ENCODE results near the gene MTNR1A. TPM values are rescaled to one million over a fixed set of nuclear protein-coding genes. Genes with fewer than 3 reads are reported as not detected.

The MTNR1A gene
- total and polyA plus RNA-seq, 2 experiments from 2014 or later, result 0.32 to 1.4 TPM

- Mint-ChIP-seq H3K9me3 (no peaks in the 10 kb centered on the region), H3K27me3 (ENCODE audit: insufficient read depth, low read depth, poor library complexity) (peaks cover 6% of the 10 kb centered on the region), H3K4me3 (peak overlapping the region; percentile 78), H3K4me1 (peaks cover 8% of the 10 kb centered on the region), H3K36me3 (ENCODE audit: low read depth) (no peaks in the 10 kb centered on the region), H3K27ac (no peak overlapping the region)
- TF ChIP-seq CTCF (conservative IDR thresholded peaks at IDR 0.05; ENCODE audit: low read depth in 2 of 2) (peak; percentile 8 to 41; a peak in 2 of 4 replicates), ZNF331 (CRISPR knock-in tag; IDR thresholded peaks at IDR 0.05; ENCODE audit: low read depth) (no peak), POLR2AphosphoS5 (IDR thresholded peaks at IDR 0.05; ENCODE audit: low read depth) (no peak)
- Histone ChIP-seq H3K27me3 (ENCODE audit: insufficient read depth) (peaks cover 18% of the 10 kb centered on the region), H3K4me3 (peak overlapping the region; percentile 63), H3K36me3 (ENCODE audit: insufficient read depth) (no peaks in the 10 kb centered on the region), H3F3A (replicated peaks; ENCODE audit: low read depth) (no peaks in the 10 kb centered on the region), H3K4me1 (ENCODE audit: insufficient read depth) (no peaks in the 10 kb centered on the region), H2AFZ (peak overlapping the region; percentile 99), H3K27ac (ENCODE audit: low read depth) (no peak overlapping the region), H4K20me1 (replicated peaks; ENCODE audit: insufficient read depth) (no peaks in the 10 kb centered on the region), H3K9me2 (ENCODE audit: insufficient read depth) (no peaks in the 10 kb centered on the region), H3K4me2 (peak overlapping the region; percentile 88), H3K79me2 (replicated peaks; ENCODE audit: insufficient read depth) (no peaks in the 10 kb centered on the region)
- DNase-seq (ENCODE audit: low spot score) (peak; percentile 76), ATAC-seq (peak; percentile 76)
Measured at GRCh38 chr4:186554539-186554913, 841 bp downstream of the MTNR1A start.

DNA sequence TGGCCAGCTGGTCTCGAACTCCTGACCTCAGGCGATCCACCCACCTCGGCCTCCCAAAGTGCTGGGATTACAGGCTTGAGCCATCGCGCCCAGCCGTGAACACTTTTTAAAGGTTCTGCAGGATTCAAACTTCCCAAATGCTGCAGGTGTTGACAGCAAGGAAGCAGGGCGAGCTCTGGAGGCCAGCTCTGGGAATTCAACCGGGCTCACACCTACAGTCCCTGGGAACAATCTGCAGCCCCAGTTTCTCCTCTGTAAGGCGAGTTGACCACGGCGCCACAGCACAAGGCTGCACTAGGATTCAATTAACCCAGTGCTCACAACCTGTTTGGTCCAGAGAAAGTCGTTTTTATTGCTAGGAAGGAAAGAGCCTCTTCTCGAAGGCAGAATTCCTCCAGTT lies 1.6 kb downstream of the MTNR1A start:
- ATAC-seq (peak; percentile 74), DNase-seq (ENCODE audit: low spot score) (peak; percentile 63)
- peaks cover 8% of the 10 kb centered on the region for H3K4me1 Mint-ChIP-seq
- Histone ChIP-seq H3K4me2 (peak overlapping the region; percentile 88; the same call in 1 of the 2 replicates), H4K20me1 (replicated peaks; ENCODE audit: insufficient read depth) (no peaks in the 10 kb centered on the region), H3K36me3 (ENCODE audit: insufficient read depth) (no peaks in the 10 kb centered on the region), H3K27ac (ENCODE audit: low read depth) (no peak overlapping the region), H3K27me3 (ENCODE audit: insufficient read depth) (peaks cover 18% of the 10 kb centered on the region), H3K4me1 (ENCODE audit: insufficient read depth) (no peaks in the 10 kb centered on the region), H2AFZ (no peak overlapping the region; the same call in 1 of the 2 replicates), H3F3A (replicated peaks; ENCODE audit: low read depth) (no peaks in the 10 kb centered on the region), H3K4me3 (no peak overlapping the region), H3K9me2 (ENCODE audit: insufficient read depth) (no peaks in the 10 kb centered on the region), H3K79me2 (replicated peaks; ENCODE audit: insufficient read depth) (no peaks in the 10 kb centered on the region)
- 0 out of 3 replicates have a peak overlapping the region, but pooled peaks have one; percentile 16 for H3K4me3 Mint-ChIP-seq
- H3K36me3 Mint-ChIP-seq (ENCODE audit: low read depth), result no peaks in the 10 kb centered on the region
- peaks cover 6% of the 10 kb centered on the region for H3K27me3 Mint-ChIP-seq (ENCODE audit: insufficient read depth, low read depth, poor library complexity)
- TF ChIP-seq EZH2 (IDR thresholded peaks at IDR 0.05; ENCODE audit: low read depth, unreplicated experiment) (no peak), STAT1 (IDR thresholded peaks at IDR 0.05; ENCODE audit: unreplicated experiment) (no peak), CREB1 (CRISPR knock-in tag; IDR thresholded peaks at IDR 0.05; ENCODE audit: low read depth) (no peak), EZH2phosphoT487 (IDR thresholded peaks at IDR 0.05; ENCODE audit: unreplicated experiment) (no peak), CTCF (conservative IDR thresholded peaks at IDR 0.05; ENCODE audit: low read depth in 2 of 2) (peak; percentile 9 to 32; a peak in 1 of 4 replicates)
- no peaks in the 10 kb centered on the region for H3K9me3 Mint-ChIP-seq
- no peak overlapping the region for H3K27ac Mint-ChIP-seq
